Stomach (tissue), 9 donors: ENCODE data around the gene FAM50B. TPM values are rescaled to one million over a fixed set of nuclear protein-coding genes. Genes with fewer than 3 reads are reported as not detected.

Experiments
- DNase-seq, 2 donors: peaks; one replicate each; pipeline versions ENCODE4 v3.0.0 to v3.0.0-alpha.2; 2013 to 2019
- H3K27ac ChIP-seq, 5 donors: fragments of 200-600 bp in 4 of 5; sonication (generic) in 4 of 5; one replicate each; pipeline ENCODE4 v1.5.1; 2013 to 2019; ENCODE audit warnings: mild to moderate bottlenecking in 1 of 5, moderate library complexity in 1 of 5
- H3K27me3 ChIP-seq, 3 donors: fragments of 200-600 bp; sonication (generic); one replicate each; pipeline ENCODE4 v1.5.1; 2017 to 2019; ENCODE audit warnings: mixed run types in 1 of 3
- H3K36me3 ChIP-seq, 4 donors: fragments of 200-600 bp; sonication (generic); 1 replicate in 3 of 4; 2 replicates in 1 of 4; pipeline ENCODE4 v1.5.1; 2016 to 2019
- H3K4me1 ChIP-seq, 4 donors: fragments of 200-600 bp; sonication (generic); one replicate each; pipeline ENCODE4 v1.5.1; 2016 to 2019
- H3K4me3 ChIP-seq, 4 donors: fragments of 200-600 bp; sonication (generic) in 3 of 4; one replicate each; pipeline ENCODE4 v1.5.1; 2016 to 2019; ENCODE audit warnings: mild to moderate bottlenecking in 1 of 4
- H3K9me3 ChIP-seq, 4 donors: fragments of 200-600 bp; sonication (generic); one replicate each; pipeline ENCODE4 v1.5.1; 2016 to 2019
- CTCF ChIP-seq, 7 experiments: fragments of 450-650 bp in 4 of 7; fragments of 200-600 bp in 3 of 7; sonication (generic) in 3 of 7; IDR thresholded peaks; one replicate each; pipeline ENCODE4 v1.5.1; 2016 to 2019; ENCODE audit warnings: antibody characterized with exemption in 7 of 7, control low read depth in 2 of 7, mild to moderate bottlenecking in 1 of 7
- EP300 ChIP-seq: sonication (generic); formaldehyde crosslinking; IDR thresholded peaks from one replicate; pipeline ENCODE4 v1.6.1; 2017; ENCODE audit warnings: antibody characterized with exemption
- POLR2A ChIP-seq, 4 donors: fragments of 450-650 bp; IDR thresholded peaks; one replicate each; pipeline ENCODE4 v1.6.1; 2016; ENCODE audit warnings: antibody characterized with exemption in 4 of 4, control low read depth in 2 of 4, mild to moderate bottlenecking in 1 of 4, moderate library complexity in 1 of 4
- POLR2AphosphoS5 ChIP-seq, 3 donors: sonication (generic); formaldehyde crosslinking; IDR thresholded peaks; one replicate each; pipeline ENCODE4 v1.6.1; 2016; ENCODE audit warnings: antibody characterized with exemption in 3 of 3
- WGBS, 5 donors: extraction: QIAGEN DNeasy Blood & Tissue Kit in 3 of 5; methylation state at CpG; one replicate each; pipeline versions ENCODE4 v1.1.5 to v1.1.7; 2013 to 2018; 5-methylcytosine and 5-hydroxymethylcytosine counted together
- intact Hi-C: fragments of 100-400 bp; cut with DNase I; formaldehyde crosslinking; loops from one replicate; pipeline ENCODE4 v1.15.1; 2023; ENCODE audit warnings: low total_unique reads
- polyA plus RNA-seq, 3 donors: library from polyadenylated mRNA; stranded (reverse); fragments of 200-250 nt; gene quantifications; one replicate each; pipeline ENCODE4 v1.2.3, GENCODE V29; 2013
- total RNA-seq, 5 donors: library from RNA; depleted of rRNA; stranded (reverse); fragments of >200 nt; gene quantifications; one replicate each; pipeline versions ENCODE4 v1.1.0 to v1.2.3, GENCODE V29; 2014 to 2016
- donor health status: healthy with polysubstance abuse.
- donor health status: Bipolar disorder and iron deficiency.
- donor health status: healthy.

FAM50B gene
- total and polyA plus RNA-seq, 8 donors, result 2.0 to 11.8 (median 7.3) TPM; not detected in 1

GRCh38 chr6:3899970-3900439, 50.8 kb downstream of the FAM50B start:
- intact Hi-C loops, result no loop called here
- no peak for TF ChIP-seq EP300
- no peak for TF ChIP-seq POLR2AphosphoS5 (IDR thresholded peaks at IDR 0.05)
- no peak for TF ChIP-seq POLR2A (IDR thresholded peaks at IDR 0.05)
- TF ChIP-seq CTCF (IDR thresholded peaks at IDR 0.05), result no peak
- WGBS, 5 donors, result 67 to 84% (median 72%) methylated on average over 14 of the region's 14 CpGs
- DNase-seq, result peak in 1 of 2 donors; percentile 56
- Histone ChIP-seq H3K9me3 (no peaks in the 10 kb centered on the region), H3K27me3 (peaks cover 0 to 3% (median 0%) of the 10 kb centered on the region in 3 donors), H3K36me3 (no peaks in the 10 kb centered on the region), H3K4me1 (peaks cover 0 to 8% (median 2%) of the 10 kb centered on the region in 4 donors), H3K4me3 (no peak overlapping the region), H3K27ac (no peak overlapping the region)

Other genes with a start within 250 kb of the FAM50B start
- 10 to 100 TPM in 4 of 5 donors, 1 to 10 TPM in 1; 1.2 to 90.1 (median 74.1) TPM for gene PXDC1, start 97.7 kb upstream of the FAM50B start, total RNA-seq
- gene PXDC1, start 97.7 kb upstream of the FAM50B start, polyA plus RNA-seq, result 10 to 100 TPM; 23.2 to 36.8 (median 29.0) TPM
- not detected for gene FAM217A, start 229.8 kb downstream of the FAM50B start, total RNA-seq
- gene FAM217A, start 229.8 kb downstream of the FAM50B start, polyA plus RNA-seq, result under 1 TPM in 2 of 3 donors, not detected in 1; 0.08 to 0.68 TPM